Measurements from ENCODE around the gene PCDH12.
A peak's percentile ranks its signal among the peaks of the same experiment; 100 is the strongest.

PCDH12 gene

DNA sequence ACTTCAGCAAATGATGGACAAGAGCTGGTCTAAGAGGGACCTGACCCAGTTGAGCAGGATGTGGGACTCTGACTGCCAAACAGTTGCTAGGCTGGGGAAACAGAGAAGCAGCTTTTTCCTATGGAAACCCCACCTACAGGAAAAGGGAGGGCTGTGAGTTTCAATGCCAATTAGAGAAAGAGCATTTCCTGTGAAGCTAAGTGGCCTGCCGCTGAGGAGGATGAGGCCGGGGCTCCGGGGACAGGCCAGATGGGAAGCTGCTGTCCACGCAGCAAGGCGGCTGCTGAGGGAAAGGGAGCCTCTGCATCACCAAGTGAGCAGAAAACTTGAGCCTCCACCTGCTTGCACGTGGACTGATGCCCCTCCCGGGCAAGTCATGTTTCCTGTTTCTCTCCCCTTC, at the start of gene PCDH12:
Gene PCDH12 (minus strand): TSS at position 90 of the 400 bp plus-strand sequence. CDS start 351 bp downstream, outside the sequence.
- DNase-seq (ENCODE audit: low read depth): no peak

DNA sequence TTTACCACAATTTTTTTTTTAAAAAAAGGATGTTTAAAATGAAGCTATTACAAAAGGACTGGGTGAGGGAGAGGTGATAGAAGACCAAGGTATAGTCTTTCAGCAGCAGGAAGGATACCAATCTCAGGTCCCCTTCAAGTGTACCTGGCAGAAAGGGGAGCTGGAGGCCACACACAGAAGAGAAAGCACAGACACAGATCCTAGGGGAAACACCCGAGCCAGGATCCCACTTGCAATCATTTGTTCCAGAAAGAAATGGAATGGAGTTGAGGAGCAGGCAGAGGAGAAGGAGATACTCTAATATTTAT, 49.2 kb upstream of the PCDH12 start:
- no peak for DNase-seq (ENCODE audit: low read depth)

DNA sequence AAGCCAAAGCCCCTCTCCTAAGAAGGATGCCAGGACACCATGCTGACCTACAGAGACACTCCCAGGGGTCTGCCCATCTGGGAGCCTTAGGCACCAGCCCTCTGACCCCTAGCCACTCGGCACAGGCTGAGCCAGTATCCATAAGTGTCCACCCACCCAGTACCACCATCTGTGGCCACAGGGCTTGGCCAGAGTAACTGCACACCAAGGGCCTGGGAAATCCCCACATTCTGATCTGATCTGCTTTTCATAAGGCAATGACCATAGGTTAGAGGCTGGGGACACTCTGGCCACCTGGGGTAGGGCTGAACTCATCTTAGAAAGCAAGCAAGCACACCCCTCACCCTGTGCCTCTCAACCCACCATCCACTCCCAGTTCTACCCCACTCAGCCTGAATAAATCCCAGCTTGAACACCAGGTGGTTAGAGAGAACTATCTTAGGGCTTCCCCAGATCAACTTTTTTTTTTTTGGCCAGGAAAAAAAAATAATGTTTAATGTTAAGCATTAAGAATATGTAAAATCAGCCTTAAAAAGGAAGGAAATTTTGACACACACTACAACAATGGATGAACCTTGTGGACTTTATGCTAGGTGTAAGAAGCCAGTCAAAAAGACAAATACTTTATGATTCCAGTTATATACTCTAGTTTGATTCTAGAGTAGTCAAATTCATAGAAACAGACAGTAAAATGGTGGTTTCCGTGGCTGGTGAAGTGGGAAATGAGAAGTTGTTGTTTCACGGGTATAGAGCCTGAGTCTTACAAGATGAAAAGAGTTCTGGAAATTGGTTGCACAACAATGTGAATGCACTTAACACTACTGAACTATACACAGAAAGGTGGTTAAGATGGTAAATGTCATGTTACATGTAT, 48.6 kb upstream of the PCDH12 start:
- no peak for DNase-seq (ENCODE audit: low read depth)

DNA sequence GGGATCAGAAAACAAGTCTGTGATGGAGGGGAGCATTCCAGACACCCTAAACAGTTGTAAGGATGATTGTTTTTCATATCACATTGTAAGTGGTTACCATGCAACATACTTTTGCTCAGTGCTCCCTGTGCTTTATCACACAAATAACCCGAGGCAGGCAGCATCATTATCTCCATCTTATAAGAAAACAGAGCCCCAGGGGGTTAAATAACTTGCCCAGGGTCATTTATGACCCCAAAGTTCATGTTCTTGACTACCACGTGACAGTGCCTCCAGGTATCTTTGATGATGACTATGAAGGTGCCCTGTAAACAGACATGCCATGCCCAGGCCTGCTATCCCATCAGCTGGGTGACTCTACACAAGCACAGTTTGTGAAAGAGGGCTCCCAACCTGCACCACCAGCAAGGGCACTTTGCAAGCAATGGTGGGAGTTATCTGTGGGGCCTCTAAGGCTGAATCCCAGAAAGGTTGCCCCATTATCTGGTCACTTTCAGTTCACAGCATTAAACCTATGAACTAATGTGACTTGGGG, 45.3 kb upstream of the PCDH12 start:
- DNase-seq (ENCODE audit: low read depth): no peak

DNA sequence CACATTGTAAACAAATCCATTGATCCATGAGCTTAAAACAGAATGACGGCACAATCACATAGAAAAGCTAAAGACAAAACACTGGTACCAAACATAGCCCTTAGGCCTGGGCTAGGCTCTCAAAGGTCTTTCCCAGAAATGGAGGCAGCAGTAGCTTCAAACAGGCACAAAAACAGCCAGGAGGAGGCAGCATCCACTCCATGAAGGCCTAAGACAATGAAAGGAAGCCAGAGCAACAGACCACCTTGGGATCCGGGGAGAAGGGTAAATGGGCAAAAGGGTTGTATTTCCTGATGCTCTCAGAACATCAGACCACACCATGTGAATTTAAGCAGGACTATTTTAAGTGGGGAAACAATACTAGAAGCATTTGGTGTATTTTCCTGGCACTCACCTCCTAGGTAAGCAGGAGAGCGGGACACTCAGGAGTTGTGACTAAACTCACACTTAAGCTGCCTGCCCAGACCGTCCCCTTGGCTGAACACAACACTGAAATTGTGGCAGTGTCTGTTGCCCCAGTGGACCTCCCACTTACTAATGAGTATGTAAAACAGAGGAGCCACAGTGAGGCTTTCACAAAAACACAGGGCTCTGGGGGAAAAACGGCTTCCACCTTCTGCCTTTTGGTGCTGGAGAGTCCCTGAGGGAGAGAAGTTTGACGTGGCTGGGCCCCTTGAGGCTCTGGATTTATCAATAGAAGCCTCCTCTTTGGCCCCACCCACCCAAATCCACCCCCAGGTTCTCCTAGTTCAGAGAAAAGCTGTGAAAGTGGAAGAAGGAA, 42.9 kb upstream of the PCDH12 start:
- no peak for DNase-seq (ENCODE audit: low read depth)

DNA sequence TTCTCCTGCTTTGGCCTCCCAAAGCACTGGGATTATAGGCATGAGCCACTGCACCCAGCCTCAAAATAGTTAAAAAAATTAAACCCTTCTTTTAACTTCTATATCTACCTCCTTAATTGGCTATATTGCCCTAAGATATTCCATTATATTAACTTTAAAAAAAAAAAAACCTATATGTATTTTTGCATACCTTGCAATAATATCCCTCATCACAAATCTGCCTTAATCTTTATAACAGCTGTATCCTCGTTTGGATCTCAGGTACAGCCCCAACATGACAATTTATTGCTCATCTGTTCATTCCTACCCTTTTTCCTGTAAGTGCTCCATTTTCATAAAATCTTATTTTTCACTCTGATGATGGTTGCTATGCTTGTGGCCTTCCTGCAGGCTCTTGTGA, 42.2 kb upstream of the PCDH12 start:
- no peak for DNase-seq (ENCODE audit: low read depth)

DNA sequence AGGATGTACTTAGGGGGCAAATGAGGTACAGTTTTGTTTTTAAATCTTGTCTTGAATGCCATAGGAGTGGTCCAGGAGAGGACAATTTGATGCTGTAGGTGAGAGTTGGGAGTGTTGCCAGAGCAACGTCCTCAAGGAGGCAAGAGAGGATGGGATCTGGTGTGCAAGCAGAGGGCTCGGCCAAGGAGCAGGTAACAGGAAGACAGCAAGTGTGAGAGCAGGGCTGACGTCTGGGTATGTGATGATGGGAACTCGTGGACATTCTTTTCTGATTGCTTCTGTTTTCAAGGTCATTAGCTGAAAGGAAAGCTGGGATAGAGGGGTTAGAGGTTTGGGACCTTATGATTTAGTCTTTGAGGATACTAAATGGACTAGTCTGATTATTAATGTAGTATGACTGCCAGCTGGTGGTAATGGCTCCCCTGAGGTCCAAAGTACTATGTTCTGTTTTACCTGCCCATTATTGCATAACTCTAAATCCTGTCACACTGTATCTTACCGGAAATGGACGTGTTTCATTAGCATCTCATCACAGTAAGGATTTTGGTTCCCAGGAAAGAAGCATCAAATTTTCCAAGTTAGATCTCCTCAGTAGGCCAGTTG, 39.5 kb upstream of the PCDH12 start:
- no peak for DNase-seq (ENCODE audit: low read depth)

DNA sequence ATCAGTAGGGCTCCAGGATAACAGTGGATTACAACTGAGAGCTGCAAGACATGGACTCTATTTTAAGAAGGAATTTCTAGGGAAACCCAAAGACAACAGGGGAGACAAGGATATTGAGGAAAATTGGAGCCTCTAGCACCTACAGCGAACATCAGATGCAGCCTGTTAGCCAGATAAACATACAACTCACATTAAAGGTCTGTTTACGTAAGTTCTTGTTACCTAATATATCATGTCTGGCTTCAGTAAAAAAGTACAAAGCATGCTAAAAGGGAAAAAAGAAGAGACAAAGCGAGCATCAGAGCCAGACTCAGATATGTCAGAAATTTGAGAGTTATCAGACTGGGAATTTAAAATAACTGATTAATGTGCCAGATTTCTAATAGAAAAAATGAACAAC, 37.7 kb upstream of the PCDH12 start:
- DNase-seq (ENCODE audit: low read depth): no peak

DNA sequence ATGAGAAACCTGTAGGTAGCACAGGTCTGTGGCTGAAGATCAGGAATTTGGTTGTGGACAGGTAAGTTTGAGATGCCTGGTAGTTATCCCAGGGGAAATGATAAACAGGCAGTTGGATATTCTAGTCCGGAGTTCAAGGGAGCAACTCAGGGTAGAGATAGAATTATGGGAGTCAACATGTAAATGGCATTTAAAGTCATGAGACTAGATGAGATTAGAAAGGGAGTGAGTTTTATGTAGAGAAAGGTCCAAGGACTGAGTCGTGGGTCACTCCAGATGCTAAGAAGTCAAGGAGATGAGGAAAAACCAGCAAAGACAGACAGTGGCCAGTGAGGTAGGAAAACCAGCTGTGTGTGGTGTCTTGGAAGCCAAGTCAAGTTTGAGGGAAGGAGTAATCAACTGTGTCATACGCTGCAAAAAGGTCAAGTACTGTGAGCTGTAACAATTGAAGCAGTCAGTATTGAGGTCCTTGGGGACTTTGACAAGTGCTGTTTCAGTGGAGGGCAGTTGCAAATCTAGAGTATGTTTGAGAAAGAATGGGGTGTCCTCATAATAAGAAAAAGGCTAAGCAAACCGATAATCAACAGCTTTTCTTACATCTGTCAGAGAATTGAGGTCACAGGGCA, 36.6 kb upstream of the PCDH12 start:
- DNase-seq (ENCODE audit: low read depth): no peak

DNA sequence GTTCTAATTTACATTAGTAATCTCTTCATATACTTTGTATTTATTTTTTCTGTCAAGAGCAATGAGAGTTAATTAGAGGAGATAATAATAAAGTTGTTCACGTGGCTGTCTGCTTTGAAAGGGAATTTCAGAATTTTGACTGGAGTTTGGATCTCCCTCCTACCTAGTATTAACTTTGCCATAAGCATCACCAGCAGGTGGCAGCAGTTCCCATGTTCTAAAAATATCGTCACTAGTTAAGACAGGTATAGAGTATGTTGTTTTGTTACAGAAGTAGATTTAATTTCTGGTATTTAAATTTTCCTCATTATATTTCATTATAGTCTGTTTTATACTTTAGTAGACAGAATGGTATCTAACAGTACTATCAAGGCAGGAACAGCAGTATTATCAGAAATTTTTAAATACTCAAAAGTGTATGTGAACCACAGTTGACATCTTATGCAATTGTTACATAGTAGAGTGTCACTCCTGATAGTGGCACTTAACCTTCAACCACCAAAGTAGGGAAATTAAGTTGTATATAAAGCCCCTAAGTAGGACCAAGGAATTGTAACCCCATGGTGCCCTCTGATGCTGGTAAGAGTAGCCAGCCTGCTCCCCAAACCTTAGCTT, 34.5 kb upstream of the PCDH12 start:
- DNase-seq (ENCODE audit: low read depth): peak; percentile 84

DNA sequence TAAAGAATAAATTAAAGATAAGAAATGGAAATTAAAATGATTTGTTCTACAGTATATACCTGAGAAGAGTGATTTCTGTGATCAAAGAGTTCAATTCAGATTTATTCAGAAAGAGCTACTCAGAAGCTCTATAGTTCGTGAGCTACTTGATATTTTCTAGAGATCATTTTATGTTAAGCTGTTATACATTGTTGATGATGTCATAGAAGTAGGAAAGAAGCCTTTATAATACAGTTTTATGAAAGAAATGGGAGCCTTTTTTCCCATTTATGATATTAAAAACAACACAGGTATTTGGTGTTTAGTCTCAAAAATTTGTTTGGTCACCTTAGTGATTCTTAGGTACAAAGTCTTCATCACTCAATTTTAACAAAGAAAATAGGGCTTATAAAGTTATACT, 31.7 kb upstream of the PCDH12 start:
- DNase-seq (ENCODE audit: low read depth): no peak

DNA sequence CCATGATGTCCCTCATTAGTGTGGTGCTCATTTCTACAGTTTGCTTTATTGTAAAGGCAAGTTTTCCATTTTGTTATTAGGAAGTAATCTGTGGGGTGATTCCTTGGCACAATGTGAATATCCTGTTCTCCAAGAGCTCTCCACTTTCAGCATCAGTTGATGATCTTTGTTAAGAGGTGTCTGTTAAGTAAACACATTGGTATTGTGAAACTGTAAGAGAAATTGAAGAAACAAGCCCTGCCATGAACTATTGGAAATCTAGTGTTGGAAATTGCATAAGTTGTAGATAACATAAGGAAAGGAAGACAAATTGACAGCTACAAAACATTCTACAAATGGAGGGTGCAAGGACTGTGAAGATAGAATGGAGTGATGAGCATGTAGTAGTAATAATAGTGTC, 28.1 kb upstream of the PCDH12 start:
- no peak for DNase-seq (ENCODE audit: low read depth)

DNA sequence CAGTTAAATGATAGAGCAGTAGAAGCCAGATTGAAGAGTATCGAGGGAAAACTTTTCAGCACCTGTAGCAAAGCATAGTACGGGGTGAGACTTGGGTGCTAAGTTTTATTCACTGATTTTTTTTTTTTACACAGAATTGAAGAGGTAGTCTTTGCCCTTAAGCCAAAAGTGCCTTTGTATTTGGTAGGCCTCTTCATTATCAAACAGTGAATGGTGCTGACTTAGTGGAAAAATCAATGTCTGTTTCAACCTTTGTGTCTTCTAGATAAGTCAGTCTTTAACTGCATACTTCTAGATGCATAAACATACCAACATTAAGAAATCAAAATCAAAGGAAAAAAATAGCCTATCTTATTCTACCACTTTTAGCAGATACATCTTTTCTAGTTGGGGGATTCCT, 24.6 kb upstream of the PCDH12 start:
- no peak for DNase-seq (ENCODE audit: low read depth)

DNA sequence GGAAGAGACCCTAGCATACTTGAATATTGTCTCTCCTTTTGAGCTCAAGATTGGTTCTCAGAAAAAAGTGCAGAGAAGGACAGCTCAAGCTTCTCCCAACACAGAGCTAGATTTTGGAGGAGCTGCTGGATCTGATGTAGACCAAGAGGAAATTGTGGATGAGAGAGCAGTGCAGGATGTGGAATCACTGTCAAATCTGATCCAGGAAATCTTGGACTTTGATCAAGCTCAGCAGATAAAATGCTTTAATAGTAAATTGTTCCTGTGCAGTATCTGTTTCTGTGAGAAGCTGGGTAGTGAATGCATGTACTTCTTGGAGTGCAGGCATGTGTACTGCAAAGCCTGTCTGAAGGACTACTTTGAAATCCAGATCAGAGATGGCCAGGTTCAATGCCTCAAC, 20.4 kb upstream of the PCDH12 start:
- DNase-seq (ENCODE audit: low read depth): no peak

DNA sequence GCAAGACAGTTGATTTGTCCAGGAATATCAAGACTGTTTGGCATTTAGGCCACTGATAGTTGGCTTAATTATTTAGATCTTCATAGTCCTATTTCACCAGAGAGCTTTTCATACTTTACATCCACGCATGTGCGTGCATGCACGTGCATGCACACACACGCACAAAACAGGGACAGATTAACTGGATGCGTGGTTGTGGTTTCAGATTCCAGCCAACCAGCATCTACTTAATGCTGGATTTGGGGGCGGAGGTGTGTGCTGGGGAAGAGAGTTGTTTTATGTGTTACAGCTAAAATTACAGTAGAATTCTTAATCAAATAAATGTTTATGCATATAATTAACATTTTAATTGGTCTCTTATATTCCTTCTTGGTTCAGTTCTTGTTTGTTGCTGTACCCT, 18.2 kb upstream of the PCDH12 start:
- DNase-seq (ENCODE audit: low read depth): no peak

DNA sequence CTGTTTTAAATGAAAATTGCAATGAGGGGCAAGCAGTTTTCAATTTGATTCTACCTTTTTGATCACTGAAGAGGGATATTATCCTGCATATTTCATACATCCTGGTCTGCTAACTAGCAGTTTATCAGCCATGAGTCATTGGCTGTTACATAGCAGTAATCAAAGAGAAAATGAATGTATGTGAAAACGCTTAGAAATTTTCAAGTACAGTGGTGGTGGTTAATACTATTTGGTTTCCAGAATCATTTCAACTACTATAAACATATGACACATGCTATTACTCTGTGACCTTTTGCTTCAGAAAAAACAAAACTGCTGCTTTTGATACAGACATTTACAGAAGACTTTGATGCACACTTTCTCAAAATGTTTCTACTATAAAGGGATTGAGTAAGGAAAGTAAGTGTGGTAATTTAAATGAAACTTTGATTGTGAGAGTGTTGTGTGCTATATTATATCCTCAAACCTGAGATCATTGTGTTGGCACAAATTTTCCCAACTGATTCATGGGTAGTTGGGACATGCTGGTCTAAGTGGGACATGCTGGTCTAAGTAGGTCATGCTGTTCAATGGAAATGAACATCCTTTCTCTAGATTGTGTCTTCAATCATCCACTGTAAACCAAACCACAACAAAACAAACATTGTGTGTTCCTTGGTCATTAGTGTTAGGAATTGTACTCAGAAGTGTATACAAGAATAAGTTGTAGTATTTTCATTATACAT, 16.0 kb upstream of the PCDH12 start:
- DNase-seq (ENCODE audit: low read depth): no peak

DNA sequence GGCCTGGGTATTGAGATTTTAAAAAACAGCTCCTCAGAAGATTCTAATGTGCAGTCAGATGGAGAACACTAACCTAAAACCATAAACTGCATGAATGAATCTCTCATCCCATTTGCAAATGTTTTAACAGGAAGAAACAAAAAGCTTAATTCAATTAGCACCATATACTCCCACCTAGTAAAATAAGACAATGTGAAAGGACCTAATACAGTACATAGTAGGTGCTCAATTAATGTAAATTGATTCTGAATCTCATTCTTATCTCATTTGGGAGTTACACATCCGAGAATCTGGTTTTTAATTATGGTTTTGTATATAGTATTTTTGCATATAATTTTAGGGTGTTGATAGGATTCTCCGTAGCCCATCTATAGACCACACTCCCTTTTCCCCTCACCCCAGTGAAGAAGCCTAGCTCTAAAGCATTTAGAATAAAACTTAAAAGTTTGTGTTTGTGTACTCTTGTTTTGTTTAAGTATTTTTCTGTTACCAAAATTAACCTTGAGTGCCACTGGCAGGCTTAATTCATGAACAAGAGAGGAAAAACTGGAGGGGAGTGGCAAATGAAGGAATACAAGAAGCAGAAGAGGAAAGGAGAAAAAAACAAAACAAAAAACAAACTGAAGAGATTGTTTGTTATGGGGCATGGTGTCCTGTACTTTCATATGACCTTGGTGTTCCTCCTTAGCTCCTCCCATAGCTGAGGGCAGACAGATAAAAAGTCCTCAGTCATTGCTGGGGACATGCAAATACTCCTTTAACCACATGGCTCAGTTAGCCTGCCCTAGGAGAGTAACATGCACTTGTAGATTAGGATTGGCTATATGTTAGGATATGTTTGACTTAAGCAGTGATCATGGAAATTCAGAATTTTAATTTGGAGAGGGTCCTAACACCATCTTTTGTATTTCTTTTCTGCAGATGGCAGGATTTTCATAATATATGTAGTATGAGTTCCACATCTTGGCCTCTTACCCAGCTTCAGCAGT, 12.1 kb upstream of the PCDH12 start:
- DNase-seq (ENCODE audit: low read depth): no peak

DNA sequence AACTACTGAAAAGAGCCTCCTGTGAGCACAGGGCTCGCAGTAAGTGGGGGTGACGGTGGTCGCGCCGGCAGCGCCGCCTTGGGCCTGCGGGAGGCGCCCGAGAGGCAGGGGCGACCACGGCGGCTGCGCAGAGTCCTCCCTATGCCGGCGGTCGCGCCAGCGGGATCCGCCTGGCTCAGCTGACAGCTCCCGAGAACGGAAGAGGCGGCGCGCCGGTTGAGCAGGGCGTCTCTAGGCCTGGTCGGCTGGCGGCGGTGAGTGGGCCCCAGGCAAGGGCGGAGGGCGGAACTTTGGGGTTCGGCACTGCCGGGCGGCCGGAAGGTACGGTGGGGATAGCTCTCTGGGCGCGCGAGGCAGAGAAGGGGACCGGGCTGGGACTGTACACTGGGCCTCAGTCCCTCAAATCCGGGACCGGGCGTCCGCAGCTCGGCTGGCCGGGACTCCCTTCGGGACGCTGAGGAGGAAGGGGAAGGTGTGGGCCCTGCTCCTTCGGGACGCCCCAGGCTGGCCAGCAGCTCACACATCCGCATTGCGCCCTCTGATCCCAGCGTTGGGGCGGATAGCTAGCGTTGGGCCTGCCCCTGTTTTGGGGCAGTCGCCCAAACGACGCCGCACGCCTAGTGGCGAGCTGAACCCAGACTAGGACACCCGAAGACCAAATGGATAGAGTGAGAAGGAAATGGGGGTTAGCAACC, 11.1 kb upstream of the PCDH12 start, which contains the start of gene RNF14:
Gene RNF14 (plus strand): TSS at position 192 of the 695 bp plus-strand sequence. CDS start 4,484 bp downstream, outside the sequence.
- DNase-seq (ENCODE audit: low read depth): peak; percentile 87

DNA sequence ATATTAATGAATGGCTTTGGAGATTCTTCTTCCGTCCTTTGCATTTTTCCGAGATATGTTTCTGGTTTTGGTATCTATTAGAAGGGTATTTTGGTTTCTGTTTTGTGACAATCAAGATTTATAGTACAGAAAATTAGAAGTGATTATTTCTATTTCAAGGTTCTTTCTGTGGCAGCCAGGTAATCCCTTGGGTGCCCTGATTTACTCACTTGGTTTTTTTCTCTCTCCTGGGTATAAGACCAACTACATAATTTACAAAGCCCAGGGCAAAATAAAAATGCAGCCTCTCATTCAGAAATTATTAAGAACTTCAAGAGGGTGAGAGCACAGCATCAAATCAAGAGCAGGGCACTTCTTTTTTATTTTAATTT, 8.9 kb upstream of the PCDH12 start:
- no peak for DNase-seq (ENCODE audit: low read depth)
